ENCODE measurements around the gene BLM.
A peak's percentile ranks its signal among the peaks of the same experiment; 100 is the strongest.

BLM gene

GRCh38 chr15:90773485-90773884 is 56.3 kb downstream of the BLM start:
- Mint-ChIP-seq H3K4me1 (ENCODE audit: low read depth) (peaks cover 4% of the 10 kb centered on the region), H3K27me3 (no peaks in the 10 kb centered on the region), H3K36me3 (ENCODE audit: low read depth) (peaks cover 77% of the 10 kb centered on the region), H3K27ac (no peak overlapping the region), H3K4me3 (no peak overlapping the region), H3K9me3 (no peaks in the 10 kb centered on the region)
- DNase-seq, result no peak

GRCh38 chr15:90774731-90775514 is 57.8 kb downstream of the BLM start:
- H3K27me3 Mint-ChIP-seq, result no peaks in the 10 kb centered on the region
- H3K9me3 Mint-ChIP-seq, result no peaks in the 10 kb centered on the region
- peaks cover 7% of the 10 kb centered on the region for H3K4me1 Mint-ChIP-seq (ENCODE audit: low read depth)
- H3K27ac Mint-ChIP-seq, result no peak overlapping the region
- DNase-seq, result no peak
- peaks cover 71% of the 10 kb centered on the region for H3K36me3 Mint-ChIP-seq (ENCODE audit: low read depth)
- no peak overlapping the region for H3K4me3 Mint-ChIP-seq

- no peak for DNase-seq
- no peaks in the 10 kb centered on the region for H3K27me3 Mint-ChIP-seq
- H3K4me1 Mint-ChIP-seq (ENCODE audit: low read depth), result peaks cover 17% of the 10 kb centered on the region
- H3K27ac Mint-ChIP-seq, result peak overlapping the region; percentile 73
- peaks cover 76% of the 10 kb centered on the region for H3K36me3 Mint-ChIP-seq (ENCODE audit: low read depth)
- no peak overlapping the region for H3K4me3 Mint-ChIP-seq
- H3K9me3 Mint-ChIP-seq, result no peaks in the 10 kb centered on the region
These were observed 63.8 kb downstream of the BLM start for GRCh38 chr15:90780916-90781315.

- no peak for DNase-seq
- no peak overlapping the region for H3K4me3 Mint-ChIP-seq
- H3K36me3 Mint-ChIP-seq (ENCODE audit: low read depth), result peaks cover 74% of the 10 kb centered on the region
- H3K4me1 Mint-ChIP-seq (ENCODE audit: low read depth), result peaks cover 17% of the 10 kb centered on the region
- H3K9me3 Mint-ChIP-seq, result no peaks in the 10 kb centered on the region
- no peak overlapping the region for H3K27ac Mint-ChIP-seq
- no peaks in the 10 kb centered on the region for H3K27me3 Mint-ChIP-seq
These were observed 65.3 kb downstream of the BLM start for GRCh38 chr15:90782442-90782841.

- Mint-ChIP-seq H3K27ac (no peak overlapping the region), H3K36me3 (ENCODE audit: low read depth) (peaks cover 80% of the 10 kb centered on the region), H3K27me3 (no peaks in the 10 kb centered on the region), H3K4me1 (ENCODE audit: low read depth) (peaks cover 3% of the 10 kb centered on the region), H3K9me3 (no peaks in the 10 kb centered on the region), H3K4me3 (no peak overlapping the region)
- no peak for DNase-seq
These were observed 70.7 kb downstream of the BLM start for GRCh38 chr15:90787881-90788280.

- Mint-ChIP-seq H3K4me1 (ENCODE audit: low read depth) (peaks cover 3% of the 10 kb centered on the region), H3K27ac (no peak overlapping the region), H3K27me3 (no peaks in the 10 kb centered on the region), H3K4me3 (no peak overlapping the region), H3K9me3 (no peaks in the 10 kb centered on the region), H3K36me3 (ENCODE audit: low read depth) (peaks cover 88% of the 10 kb centered on the region)
- DNase-seq, result no peak
These were observed 72.3 kb downstream of the BLM start for GRCh38 chr15:90789462-90789861.

- no peak for DNase-seq
- Mint-ChIP-seq H3K36me3 (ENCODE audit: low read depth) (peaks cover 86% of the 10 kb centered on the region), H3K27ac (peak overlapping the region; percentile 26), H3K4me1 (ENCODE audit: low read depth) (no peaks in the 10 kb centered on the region), H3K4me3 (no peak overlapping the region), H3K9me3 (no peaks in the 10 kb centered on the region), H3K27me3 (no peaks in the 10 kb centered on the region)
These were observed 72.9 kb downstream of the BLM start for GRCh38 chr15:90790057-90790456.

- DNase-seq, result no peak
- Mint-ChIP-seq H3K36me3 (ENCODE audit: low read depth) (peaks cover 86% of the 10 kb centered on the region), H3K27me3 (no peaks in the 10 kb centered on the region), H3K27ac (no peak overlapping the region), H3K4me1 (ENCODE audit: low read depth) (no peaks in the 10 kb centered on the region), H3K9me3 (no peaks in the 10 kb centered on the region), H3K4me3 (no peak overlapping the region)
These were observed 73.4 kb downstream of the BLM start for GRCh38 chr15:90790561-90790960.

- H3K9me3 Mint-ChIP-seq, result no peaks in the 10 kb centered on the region
These were observed 77.4 kb downstream of the BLM start for GRCh38 chr15:90794538-90794937.

GRCh38 chr15:90799639-90800170 is 82.6 kb downstream of the BLM start:
- peaks cover 70% of the 10 kb centered on the region for H3K36me3 Mint-ChIP-seq (ENCODE audit: low read depth)
- DNase-seq, result no peak
- no peaks in the 10 kb centered on the region for H3K4me1 Mint-ChIP-seq (ENCODE audit: low read depth)
- H3K9me3 Mint-ChIP-seq, result no peaks in the 10 kb centered on the region
- no peak overlapping the region for H3K4me3 Mint-ChIP-seq
- no peak overlapping the region for H3K27ac Mint-ChIP-seq
- no peaks in the 10 kb centered on the region for H3K27me3 Mint-ChIP-seq

More at GRCh38 chr15:90794538-90794937, 77.4 kb downstream of the BLM start:
- no peak for DNase-seq
- H3K4me1 Mint-ChIP-seq (ENCODE audit: low read depth), result no peaks in the 10 kb centered on the region
- H3K27ac Mint-ChIP-seq, result no peak overlapping the region
- no peak overlapping the region for H3K4me3 Mint-ChIP-seq
- H3K27me3 Mint-ChIP-seq, result no peaks in the 10 kb centered on the region
- peaks cover 82% of the 10 kb centered on the region for H3K36me3 Mint-ChIP-seq (ENCODE audit: low read depth)

GRCh38 chr15:90801803-90802202 is 84.7 kb downstream of the BLM start:
- DNase-seq, result no peak
- H3K9me3 Mint-ChIP-seq, result no peaks in the 10 kb centered on the region
- no peak overlapping the region for H3K27ac Mint-ChIP-seq
- peaks cover 4% of the 10 kb centered on the region for H3K4me1 Mint-ChIP-seq (ENCODE audit: low read depth)
- peaks cover 64% of the 10 kb centered on the region for H3K36me3 Mint-ChIP-seq (ENCODE audit: low read depth)
- H3K4me3 Mint-ChIP-seq, result no peak overlapping the region
- H3K27me3 Mint-ChIP-seq, result no peaks in the 10 kb centered on the region

GRCh38 chr15:90807074-90807785 is 90.1 kb downstream of the BLM start:
- DNase-seq, result no peak
- Mint-ChIP-seq H3K9me3 (no peaks in the 10 kb centered on the region), H3K27me3 (no peaks in the 10 kb centered on the region), H3K4me1 (ENCODE audit: low read depth) (peaks cover 19% of the 10 kb centered on the region), H3K36me3 (ENCODE audit: low read depth) (peaks cover 84% of the 10 kb centered on the region), H3K27ac (peak overlapping the region; percentile 61), H3K4me3 (no peak overlapping the region)

GRCh38 chr15:90807786-90808086 is 90.6 kb downstream of the BLM start:
- H3K9me3 Mint-ChIP-seq, result no peaks in the 10 kb centered on the region
- no peaks in the 10 kb centered on the region for H3K27me3 Mint-ChIP-seq
- H3K36me3 Mint-ChIP-seq (ENCODE audit: low read depth), result peaks cover 89% of the 10 kb centered on the region
- peaks cover 24% of the 10 kb centered on the region for H3K4me1 Mint-ChIP-seq (ENCODE audit: low read depth)
- H3K27ac Mint-ChIP-seq, result no peak overlapping the region
- H3K4me3 Mint-ChIP-seq, result no peak overlapping the region
- no peak for DNase-seq

GRCh38 chr15:90808517-90809235 is 91.5 kb downstream of the BLM start:
- Mint-ChIP-seq H3K27ac (peak overlapping the region; percentile 58), H3K4me3 (no peak overlapping the region), H3K9me3 (no peaks in the 10 kb centered on the region), H3K27me3 (no peaks in the 10 kb centered on the region), H3K36me3 (ENCODE audit: low read depth) (peaks cover 93% of the 10 kb centered on the region), H3K4me1 (ENCODE audit: low read depth) (peaks cover 32% of the 10 kb centered on the region)
- no peak for DNase-seq

GRCh38 chr15:90809536-90809935 is 92.4 kb downstream of the BLM start:
- Mint-ChIP-seq H3K9me3 (no peaks in the 10 kb centered on the region), H3K27ac (no peak overlapping the region), H3K36me3 (ENCODE audit: low read depth) (peaks cover 93% of the 10 kb centered on the region), H3K4me3 (no peak overlapping the region), H3K27me3 (no peaks in the 10 kb centered on the region), H3K4me1 (ENCODE audit: low read depth) (peaks cover 41% of the 10 kb centered on the region)
- no peak for DNase-seq
